T-helper 1 cell treated with Interleukin-12 subunit alpha and Interleukin-12 subunit beta and Interleukin-4 antibody, amounts not matched to agents 30 ng/mL and 1 ng/mL, for 36 hours (primary cell): ENCODE measurements around the gene HDAC7. TPM values are rescaled to one million over a fixed set of nuclear protein-coding genes. Genes with fewer than 3 reads are reported as not detected.

Experiments used
- intact Hi-C: fragments of 100-400 bp; cut with micrococcal nuclease; formaldehyde crosslinking; loops from one replicate; pipeline ENCODE4 v1.15.1; 2024
- total RNA-seq: library from RNA; stranded (reverse); gene quantifications from 2 replicates; pipeline ENCODE4 v1.2.3, GENCODE V29; 2022

HDAC7 gene
- total RNA-seq, 1 donor from 2014 or later, result 214 TPM

GRCh38 chr12:47771304-47771703, 48.4 kb downstream of the HDAC7 start:
- intact Hi-C loops, result no loop called here

GRCh38 chr12:47770086-47770726, 49.5 kb downstream of the HDAC7 start:
- intact Hi-C loops, result no loop called here

DNA sequence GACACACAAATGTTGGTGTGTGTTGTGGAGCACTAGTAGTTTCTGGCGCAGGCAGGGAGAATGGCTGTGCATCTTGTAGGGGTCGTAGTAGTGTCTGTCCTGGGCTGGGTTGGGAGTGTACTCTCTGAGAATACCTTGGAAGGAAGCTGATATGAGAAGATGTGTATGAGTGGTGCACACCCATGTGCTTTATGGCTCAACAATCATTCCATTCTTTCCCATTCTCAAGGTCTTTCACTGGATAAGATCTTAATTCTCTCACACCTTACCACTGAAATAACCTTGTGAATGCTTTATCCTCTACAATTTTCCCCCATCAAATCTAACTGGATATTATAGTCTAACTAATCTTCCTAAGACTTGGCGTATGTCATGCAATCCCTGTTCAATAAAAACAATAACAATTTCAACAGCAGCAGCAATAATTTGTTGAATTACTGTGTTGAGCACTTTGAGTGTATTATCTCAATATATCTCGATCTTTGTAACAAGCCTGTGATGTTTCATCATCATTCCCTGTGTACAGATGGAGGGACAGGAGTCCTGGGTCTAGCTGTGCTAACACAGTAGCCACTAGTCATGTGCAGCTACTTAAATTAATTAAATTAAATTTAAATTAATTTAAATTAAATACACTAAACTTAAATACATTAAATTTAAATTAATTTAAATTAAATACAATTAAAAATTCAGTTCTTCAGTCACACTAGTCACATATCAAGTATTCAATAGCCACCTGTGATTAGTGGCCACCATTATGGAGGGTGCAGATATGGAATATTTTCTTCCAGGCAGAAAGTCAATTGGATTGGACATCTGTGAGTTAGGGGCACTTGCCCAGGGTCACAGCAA, 50.2 kb downstream of the HDAC7 start:
- intact Hi-C loops, result no loop called here

GRCh38 chr12:47768323-47768811, 51.3 kb downstream of the HDAC7 start:
- intact Hi-C loops, result no loop called here

DNA sequence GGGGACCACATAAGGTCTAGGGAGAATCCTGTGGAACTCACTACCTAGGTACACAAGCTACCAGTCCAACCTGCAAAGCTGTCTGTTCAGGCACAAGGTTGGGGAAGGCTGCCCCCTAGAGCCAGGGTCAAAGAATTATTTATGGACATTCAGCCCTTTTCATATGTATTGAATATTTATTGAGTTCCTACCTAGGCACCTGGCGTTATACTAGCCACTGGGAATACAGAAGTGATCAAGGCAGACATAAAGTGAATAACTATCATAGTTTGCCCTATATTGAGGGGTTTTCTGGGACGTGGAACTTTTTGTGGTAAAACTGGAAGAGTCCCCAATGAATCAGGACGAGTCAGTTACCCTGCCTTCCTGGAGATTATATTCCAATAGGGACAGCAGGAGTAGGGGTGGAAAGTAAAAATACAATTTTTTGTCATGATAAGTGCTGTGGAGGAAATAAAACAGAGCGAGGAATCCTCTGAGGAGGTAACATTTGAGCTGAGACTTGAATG, 52.4 kb downstream of the HDAC7 start:
- intact Hi-C loops, result loop anchor here (1.0 to 2.0 kb wide), 4 partner anchors 12 to 70 kb away; no protein-coding TSS in a partner anchor

DNA sequence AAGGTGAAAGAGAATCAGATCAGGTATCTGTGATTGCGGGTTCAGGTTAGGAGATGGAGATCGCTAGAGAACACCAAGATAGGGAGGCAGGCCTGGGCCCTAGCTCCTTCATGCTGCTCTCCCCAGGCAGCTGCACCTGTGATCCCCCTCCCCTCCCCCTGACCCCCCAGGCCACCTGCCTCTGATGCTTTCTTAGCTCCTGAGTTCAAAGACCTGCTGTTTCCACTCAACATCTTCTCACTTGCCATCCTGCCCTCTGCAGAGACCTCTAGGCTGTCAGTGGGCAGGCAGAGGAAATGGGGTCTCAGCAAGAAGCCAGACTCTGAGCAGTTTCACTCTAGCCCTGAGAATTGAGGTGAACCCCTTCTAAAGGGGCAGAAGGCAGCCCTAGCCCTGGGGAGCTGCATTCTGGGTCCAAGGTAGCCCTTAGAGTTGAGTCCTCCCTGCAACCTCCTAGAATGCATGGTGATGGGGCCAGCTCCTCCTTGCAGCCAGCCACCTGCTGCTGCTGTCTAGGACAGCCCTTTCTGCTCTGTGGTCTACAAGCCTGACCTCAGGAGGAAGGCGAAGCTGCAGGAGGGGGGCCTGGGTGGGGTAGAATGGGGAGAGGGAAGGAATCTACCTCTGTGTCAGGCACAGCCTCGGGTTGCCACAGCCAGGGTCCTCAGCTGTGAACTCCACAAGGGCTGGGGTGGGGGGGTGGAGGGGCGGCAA, 53.0 kb downstream of the HDAC7 start:
- intact Hi-C loops, result loop anchor here (1.0 to 2.0 kb wide), 4 partner anchors 11 to 70 kb away; no protein-coding TSS in a partner anchor

DNA sequence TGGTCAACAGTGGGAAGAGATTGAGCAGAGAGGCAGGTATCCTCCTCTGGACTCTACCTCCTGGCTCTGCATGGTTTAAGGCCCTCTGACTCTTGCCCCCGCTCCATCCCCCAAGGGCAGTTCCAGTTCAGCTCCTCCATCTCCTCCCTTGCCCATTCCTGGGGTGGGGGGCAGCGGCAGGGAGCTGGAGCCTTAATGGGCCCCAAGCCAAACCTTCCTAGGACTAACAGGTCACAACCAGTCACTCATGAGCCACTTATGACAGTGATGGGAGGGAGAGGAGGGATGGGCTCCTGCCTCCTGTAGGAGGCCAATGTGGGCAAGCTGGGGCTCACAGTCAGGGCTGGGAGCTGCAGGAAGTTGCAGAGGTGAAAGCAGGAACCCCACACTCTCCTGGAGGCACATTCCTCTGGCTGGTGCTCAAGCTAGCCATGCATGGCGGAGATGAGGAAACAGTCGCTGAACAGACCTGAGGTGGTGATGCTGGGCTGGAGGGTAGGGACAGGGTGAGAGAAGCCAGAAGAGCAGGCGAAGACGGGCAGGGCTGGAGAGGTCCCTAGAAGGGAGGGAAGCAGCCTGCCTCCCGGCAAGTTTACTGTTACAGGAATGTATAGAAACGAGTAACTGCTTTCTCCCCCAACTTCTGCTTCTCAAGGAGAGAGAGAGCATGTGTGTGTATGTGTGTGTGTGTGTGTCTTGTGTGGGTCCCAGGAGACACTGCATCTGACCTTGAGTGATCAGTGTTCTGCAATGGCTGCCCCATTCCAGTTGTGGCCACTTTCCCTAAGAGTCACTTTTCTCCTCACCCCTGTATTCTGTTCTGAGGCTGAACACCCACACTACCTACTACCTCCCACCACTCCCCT, 56.0 kb downstream of the HDAC7 start:
- intact Hi-C loops, result no loop called here

DNA sequence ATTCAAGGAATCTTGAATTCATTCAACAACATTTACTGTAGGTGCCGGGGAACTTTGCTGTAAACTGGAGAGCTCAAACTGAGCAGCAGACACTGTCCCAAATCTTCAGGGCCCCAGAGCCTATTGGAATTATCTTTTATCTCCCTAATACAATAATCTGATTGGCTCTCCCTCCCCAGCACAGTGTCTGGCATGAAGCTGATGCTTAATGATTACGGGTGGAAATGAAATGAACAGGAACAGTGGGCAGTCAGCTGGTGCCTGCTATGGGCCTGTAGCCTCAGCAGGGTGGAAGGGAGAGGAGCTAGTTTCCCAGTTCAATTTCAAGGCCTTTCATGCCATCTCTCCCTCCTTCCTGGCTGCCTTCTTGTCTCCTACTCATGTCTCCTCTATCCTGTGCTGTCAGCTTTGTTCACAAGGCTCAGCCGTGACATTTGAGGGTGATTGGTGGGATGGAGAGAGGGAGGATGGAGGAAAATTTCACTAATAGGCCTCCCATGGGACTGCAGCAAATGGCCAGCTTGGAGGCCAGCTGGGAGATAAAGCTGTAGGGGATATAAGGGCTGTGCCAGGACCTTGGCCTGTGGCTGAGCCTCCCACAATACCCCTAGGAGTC, 56.7 kb downstream of the HDAC7 start:
- intact Hi-C loops, result no loop called here

DNA sequence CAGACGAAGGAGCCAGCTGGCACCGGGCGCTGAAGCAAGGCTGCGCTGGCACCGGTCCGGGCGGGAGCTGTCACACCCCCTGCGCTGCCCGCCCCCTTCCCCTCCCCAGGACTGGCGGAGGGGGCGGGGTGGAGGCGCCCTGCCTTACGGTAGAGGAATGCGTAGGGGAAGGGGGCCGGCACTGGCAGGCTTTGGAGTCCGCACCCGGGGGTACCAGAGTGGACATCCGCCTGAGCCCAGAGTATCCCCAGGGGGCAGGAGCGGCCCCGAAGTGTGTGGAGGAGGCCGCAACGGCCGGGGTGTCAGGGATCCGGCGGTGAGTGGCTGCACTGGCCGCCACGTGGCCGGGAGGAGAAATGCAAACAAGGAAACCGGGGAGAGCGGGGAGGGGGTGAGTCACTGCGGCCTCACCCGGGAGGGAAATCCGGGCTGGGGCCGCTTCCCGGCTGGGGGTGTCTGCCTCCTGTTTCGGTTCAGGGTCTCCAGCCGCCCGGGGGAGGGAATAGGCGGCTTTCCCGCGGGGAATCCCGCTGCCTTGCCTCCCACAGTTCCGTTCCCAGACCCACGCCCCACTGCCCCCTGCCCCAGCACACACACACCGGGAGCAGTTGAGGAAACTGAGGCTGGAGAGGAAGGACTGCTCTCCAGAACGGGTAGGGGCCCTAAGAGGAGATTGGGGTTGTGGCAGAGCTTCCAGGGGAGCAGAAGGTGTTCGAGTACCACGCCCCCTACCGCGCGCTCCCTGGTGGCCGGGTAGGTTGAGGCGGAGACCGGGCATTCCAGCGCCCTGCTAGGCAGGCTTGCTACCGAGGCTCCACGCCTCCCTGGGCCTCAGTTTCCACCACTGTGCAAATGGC, 60.6 kb downstream of the HDAC7 start, which contains the start of gene RAPGEF3:
TSS of gene RAPGEF3 (minus strand) at position 47 of the 857 bp plus-strand sequence. CDS start 324 bp downstream, outside the sequence.
- intact Hi-C loops, result loop anchor here (1.0 to 5.0 kb wide), 4 partner anchors 14 to 107 kb away; partner anchors contain the start of gene SLC48A1

DNA sequence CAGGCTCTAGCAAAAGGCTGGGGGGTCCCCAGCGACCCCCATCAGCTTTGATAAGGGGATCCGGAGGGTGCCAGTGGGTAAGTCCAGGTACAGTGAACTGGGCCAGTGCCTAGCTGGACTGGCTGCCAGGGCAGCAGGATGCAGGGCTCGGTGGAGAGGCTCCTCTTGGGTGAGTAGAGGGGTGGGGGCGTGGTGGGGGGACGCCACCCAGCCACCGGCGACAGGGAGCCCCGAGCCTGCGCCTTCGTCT, 61.2 kb downstream of the HDAC7 start:
- intact Hi-C loops, result loop anchor here (2.0 to 5.0 kb wide), 2 partner anchors 14 to 106 kb away; partner anchors contain the start of gene SLC48A1

- intact Hi-C loops, result loop anchor here (2.0 to 5.0 kb wide), 2 partner anchors 15 to 106 kb away; partner anchors contain the start of gene SLC48A1
These were observed 61.7 kb downstream of the HDAC7 start for GRCh38 chr12:47757840-47758583.

DNA sequence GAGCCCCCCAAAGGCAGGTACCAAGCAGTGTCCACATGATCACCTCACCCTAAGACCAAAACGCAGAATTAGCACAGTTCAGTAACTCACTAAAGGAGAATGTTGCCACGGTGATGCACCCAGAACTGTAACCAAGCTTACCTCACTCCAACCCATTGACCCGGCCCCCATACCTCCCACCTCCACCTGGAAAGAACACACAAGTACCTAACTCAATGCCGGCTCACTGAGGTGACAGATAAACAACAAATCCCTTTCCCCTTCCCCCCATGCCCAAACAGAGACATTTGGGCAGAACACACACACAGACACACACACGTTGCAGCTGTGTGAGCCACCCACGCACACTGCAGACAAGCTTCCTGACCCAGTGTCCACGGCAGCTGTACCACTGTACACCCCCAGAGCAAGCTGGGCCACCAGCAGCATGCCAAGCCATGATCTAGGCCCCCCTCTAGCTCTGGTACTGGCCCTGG, 62.3 kb downstream of the HDAC7 start:
- intact Hi-C loops, result loop anchor here (5.0 kb wide), 1 partner anchor 105 kb away; no protein-coding TSS in a partner anchor

- intact Hi-C loops, result loop anchor here (1.0 to 5.0 kb wide), 4 partner anchors 11 to 104 kb away; partner anchors contain the start of gene RPAP3
These were observed 63.8 kb downstream of the HDAC7 start for GRCh38 chr12:47755655-47756562.

DNA sequence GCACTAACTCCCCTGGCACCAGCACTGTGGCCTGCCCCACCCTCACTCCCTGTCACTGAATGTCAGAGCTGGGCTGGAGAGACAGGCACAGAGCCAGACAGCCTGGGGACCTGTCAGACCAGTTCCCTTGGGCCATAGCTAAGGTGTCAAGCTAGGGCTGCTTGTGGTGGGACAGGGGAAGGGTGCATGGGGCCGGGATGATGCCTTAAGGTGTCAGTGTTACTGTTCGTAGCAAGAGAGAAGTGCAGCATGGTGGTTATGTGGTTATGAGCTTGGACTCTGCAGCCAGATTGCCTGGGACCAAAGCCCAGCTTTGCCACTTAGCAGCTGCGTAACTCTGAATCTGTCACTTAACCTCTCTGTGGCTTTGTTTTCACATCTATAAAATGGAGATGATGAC, 64.8 kb downstream of the HDAC7 start:
- intact Hi-C loops, result loop anchor here (1.0 to 5.0 kb wide), 4 partner anchors 12 to 103 kb away; partner anchors contain the start of gene RPAP3

DNA sequence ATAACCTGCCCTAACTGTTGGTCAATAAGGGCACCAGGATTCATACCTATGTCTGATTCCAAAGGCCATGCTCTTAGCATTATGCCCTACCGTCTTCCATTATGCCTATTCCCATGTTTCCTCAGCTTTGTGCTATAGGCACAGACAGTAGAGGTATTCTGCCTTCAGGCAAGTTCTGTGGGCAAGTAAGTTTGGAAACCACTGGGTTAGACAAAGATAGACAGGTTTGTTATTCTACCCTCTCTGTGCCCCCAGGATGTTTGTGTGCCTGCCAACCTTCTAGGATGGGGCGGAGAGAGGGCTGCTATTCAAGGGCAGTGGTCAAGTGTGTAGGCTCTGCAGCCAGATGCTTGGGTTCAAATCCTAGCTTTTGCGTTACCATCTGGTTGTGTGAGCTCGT, 65.6 kb downstream of the HDAC7 start:
- intact Hi-C loops, result loop anchor here (2.0 kb wide), 2 partner anchors 47 to 59 kb away; partner anchors contain the start of gene RPAP3
